HFF-Myc (cell line): ENCODE results near the gene CALB2.

Source experiments
- DNase-seq: peaks from one replicate; pipeline ENCODE4 v3.0.0-alpha.2; 2011; ENCODE audit warnings: low read depth; ENCODE audit errors: extremely low read depth
- H3K4me3 ChIP-seq: replicated peaks from 2 replicates; pipeline ENCODE4 v1.5.1; 2011; ENCODE audit warnings: low read depth, mild to moderate bottlenecking, control low read depth, low read length
- TF ChIP-seq, protein P1 (sequence below): IDR thresholded peaks from 2 replicates; pipeline ENCODE4 v1.5.1; 2012; ENCODE audit warnings: mild to moderate bottlenecking, low read depth, low read length, control low read depth; ENCODE audit errors: missing control alignments

The CALB2 gene

GRCh38 chr16:71402007-71402406, 43.5 kb downstream of the CALB2 start:
- DNase-seq: no peak
- TF ChIP-seq, protein P1, sequence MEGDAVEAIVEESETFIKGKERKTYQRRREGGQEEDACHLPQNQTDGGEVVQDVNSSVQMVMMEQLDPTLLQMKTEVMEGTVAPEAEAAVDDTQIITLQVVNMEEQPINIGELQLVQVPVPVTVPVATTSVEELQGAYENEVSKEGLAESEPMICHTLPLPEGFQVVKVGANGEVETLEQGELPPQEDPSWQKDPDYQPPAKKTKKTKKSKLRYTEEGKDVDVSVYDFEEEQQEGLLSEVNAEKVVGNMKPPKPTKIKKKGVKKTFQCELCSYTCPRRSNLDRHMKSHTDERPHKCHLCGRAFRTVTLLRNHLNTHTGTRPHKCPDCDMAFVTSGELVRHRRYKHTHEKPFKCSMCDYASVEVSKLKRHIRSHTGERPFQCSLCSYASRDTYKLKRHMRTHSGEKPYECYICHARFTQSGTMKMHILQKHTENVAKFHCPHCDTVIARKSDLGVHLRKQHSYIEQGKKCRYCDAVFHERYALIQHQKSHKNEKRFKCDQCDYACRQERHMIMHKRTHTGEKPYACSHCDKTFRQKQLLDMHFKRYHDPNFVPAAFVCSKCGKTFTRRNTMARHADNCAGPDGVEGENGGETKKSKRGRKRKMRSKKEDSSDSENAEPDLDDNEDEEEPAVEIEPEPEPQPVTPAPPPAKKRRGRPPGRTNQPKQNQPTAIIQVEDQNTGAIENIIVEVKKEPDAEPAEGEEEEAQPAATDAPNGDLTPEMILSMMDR: no peak
- no peak overlapping the region for H3K4me3 ChIP-seq

GRCh38 chr16:71402674-71403073, 44.2 kb downstream of the CALB2 start:
- TF ChIP-seq, protein P1: no peak
- H3K4me3 ChIP-seq: no peak overlapping the region
- DNase-seq: no peak

- H3K4me3 ChIP-seq: no peak overlapping the region
- no peak for DNase-seq
- TF ChIP-seq, protein P1: no peak
Observed at GRCh38 chr16:71404364-71404763, 45.8 kb downstream of the CALB2 start.

DNA sequence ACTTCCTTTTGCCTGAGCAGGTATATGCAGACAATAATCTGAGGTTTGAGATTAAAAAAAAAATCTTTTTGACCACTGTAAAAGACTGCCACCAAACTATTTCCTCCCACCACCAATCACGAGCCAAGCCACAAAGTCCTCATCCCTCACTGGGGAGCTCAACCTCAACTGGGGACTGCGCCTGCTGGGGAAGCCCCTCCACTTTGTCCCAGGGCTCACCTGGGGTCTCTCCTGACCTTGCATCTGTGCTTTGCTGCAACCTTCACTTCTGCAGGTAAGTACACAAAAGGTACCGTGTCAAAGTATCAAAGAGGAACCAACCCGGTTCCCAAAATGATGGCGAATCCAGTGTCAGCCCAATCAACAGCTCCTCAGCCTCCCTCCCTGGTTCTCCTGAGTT, 47.8 kb downstream of the CALB2 start:
- TF ChIP-seq, protein P1: no peak
- DNase-seq: no peak
- H3K4me3 ChIP-seq: no peak overlapping the region

DNA sequence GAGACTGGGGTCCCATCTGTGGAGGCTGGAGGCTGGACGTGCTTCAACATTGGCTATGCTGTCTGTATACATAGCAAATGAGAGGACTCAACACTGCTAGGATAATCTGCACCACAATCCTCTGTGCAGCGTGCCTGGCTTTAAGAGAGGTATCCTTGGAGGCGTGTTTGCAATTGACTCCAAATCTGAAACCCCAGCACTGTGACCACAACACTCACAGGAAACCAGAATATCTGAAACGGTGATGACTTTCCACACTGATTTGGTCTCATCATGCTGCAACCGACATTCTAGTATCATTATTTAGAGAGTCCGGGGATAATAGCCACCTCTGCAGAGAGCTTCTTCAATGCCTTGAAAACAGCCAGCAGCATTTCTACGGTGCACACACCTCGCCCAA, 48.2 kb downstream of the CALB2 start:
- TF ChIP-seq, protein P1: no peak
- DNase-seq: no peak
- H3K4me3 ChIP-seq: no peak overlapping the region

- DNase-seq: no peak
Observed at GRCh38 chr16:71407731-71408130, 49.2 kb downstream of the CALB2 start.

GRCh38 chr16:71408536-71408935, 50.0 kb downstream of the CALB2 start:
- TF ChIP-seq, protein P1: no peak
- DNase-seq: no peak
- no peak overlapping the region for H3K4me3 ChIP-seq

More at GRCh38 chr16:71407731-71408130, 49.2 kb downstream of the CALB2 start:
- TF ChIP-seq, protein P1: no peak
- H3K4me3 ChIP-seq: no peak overlapping the region
